ENCODE measurements around the gene ASB16. TPM values are rescaled to one million over a fixed set of nuclear protein-coding genes. Genes with fewer than 3 reads are reported as not detected.

ASB16 gene
- total and polyA plus RNA-seq, 4 donors = 0.88 to 2.1 (median 1.4) TPM

DNA sequence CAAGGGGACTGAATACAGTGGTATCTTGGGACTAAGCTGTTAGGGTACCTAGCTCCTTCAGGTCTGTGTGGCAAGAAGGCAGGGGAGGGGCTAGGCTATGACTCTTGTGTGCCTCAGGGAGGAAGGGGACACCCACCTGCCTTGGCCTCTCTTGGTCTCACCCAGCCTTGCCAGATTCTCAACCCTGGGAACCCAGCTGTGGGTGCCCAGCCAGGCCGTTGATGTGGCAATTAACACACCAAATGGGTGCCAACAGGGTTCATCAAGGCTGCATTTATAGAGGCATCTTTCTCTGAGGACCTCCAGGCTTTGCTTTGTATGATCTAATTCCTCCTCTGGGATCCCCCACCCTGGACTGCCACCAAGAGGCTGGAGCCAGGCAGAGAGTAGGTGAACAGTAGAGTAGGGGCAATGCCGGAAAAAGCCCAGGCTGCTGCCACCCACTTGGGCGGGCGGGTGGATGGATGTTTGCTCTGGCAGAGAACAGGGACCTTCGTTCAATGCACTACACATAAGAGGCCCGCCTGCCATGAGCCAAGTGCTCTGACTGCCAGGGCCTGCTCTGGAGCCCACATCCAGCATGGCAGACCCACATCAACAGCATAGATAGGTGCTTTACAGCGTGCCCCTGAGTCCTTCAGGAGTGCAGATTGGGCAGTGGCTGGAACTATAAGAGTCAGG, 3.2 kb upstream of the ASB16 start:
- H3K27ac ChIP-seq (ENCODE audit: low read depth in 1 of 2, low read length in 2 of 2) = no peak overlapping the region
- no peak for DNase-seq
- no peaks in the 10 kb centered on the region for H3K9me3 ChIP-seq (ENCODE audit: control insufficient read depth, low read length)
- no peaks in the 10 kb centered on the region for H3K27me3 ChIP-seq (ENCODE audit: control insufficient read depth in 1 of 2, insufficient read depth in 2 of 2, low read length in 1 of 2)
- no peak for ATAC-seq (ENCODE audit: low FRiP score)
- intact Hi-C loops (cut with DNase I) = loop anchor here (5.0 kb wide), 2 partner anchors 95 to 225 kb away; partner anchors contain the start of genes G6PC3 (in 1 of the 2) and PPY (in 1 of the 2)
- no peak overlapping the region for H3K4me3 ChIP-seq (ENCODE audit: low read length in 2 of 2)
- H3K4me1 ChIP-seq (ENCODE audit: control insufficient read depth in 1 of 2, insufficient read depth in 2 of 2, low read length in 2 of 2) = no peaks in the 10 kb centered on the region
- WGBS, 2 donors = 4 to 10% methylated on average over 7 of the region's 7 CpGs
- H3K36me3 ChIP-seq (ENCODE audit: control insufficient read depth in 1 of 2, insufficient read depth in 2 of 2, low read length in 1 of 2) = no peaks in the 10 kb centered on the region

DNA sequence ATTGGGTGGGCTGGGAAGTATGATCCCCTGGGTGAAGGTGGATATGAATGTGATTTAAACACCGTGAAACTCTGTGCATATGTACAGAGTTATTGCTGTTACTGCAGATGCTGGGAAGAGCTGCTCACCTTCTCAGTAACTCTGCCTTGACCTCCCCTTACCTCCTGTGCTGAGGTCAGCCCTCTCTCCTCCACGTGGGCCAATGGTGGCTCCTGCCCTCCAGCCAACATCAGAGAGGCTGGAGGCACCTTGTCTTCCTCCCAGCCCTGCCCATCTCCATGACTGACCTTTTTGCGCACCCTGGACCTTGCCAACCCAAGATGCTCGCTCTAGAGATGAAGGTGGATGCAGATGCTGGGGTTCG, 387 bp upstream of the ASB16 start:
- peak overlapping the region in 1 of 2 donors; percentile 4 for H3K27ac ChIP-seq (ENCODE audit: low read depth in 1 of 2, low read length in 2 of 2)

DNA sequence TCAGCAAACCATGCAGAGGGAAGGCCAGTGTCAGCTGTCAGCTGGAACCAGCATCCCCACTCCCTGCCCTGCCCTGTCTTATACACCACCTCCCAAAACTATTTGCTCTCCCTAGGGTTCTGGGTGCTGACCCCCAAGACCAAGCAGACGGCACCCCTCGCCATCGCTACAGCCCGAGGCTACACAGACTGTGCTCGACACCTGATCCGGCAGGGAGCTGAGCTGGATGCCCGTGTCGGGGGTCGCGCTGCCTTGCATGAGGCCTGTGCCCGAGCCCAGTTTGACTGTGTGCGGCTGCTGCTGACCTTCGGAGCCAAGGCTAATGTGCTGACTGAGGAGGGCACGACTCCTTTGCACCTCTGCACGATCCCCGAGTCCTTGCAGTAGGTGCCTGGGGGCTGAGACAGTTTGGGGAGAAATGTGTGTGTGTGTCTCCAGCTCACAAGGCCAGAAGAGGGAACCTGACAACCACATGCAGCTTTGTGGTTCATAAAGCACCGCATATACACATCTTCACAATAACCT, 1.5 kb downstream of the ASB16 start:
- H3K27ac ChIP-seq (ENCODE audit: low read depth in 1 of 2, low read length in 2 of 2) = no peak overlapping the region

More for the DNA sequence above, 387 bp upstream of the ASB16 start:
- Histone ChIP-seq H3K9me3 (ENCODE audit: control insufficient read depth, low read length) (no peaks in the 10 kb centered on the region), H3K36me3 (ENCODE audit: control insufficient read depth in 1 of 2, insufficient read depth in 2 of 2, low read length in 1 of 2) (no peaks in the 10 kb centered on the region), H3K4me3 (ENCODE audit: low read length in 2 of 2) (no peak overlapping the region), H3K4me1 (ENCODE audit: control insufficient read depth in 1 of 2, insufficient read depth in 2 of 2, low read length in 2 of 2) (no peaks in the 10 kb centered on the region), H3K27me3 (ENCODE audit: control insufficient read depth in 1 of 2, insufficient read depth in 2 of 2, low read length in 1 of 2) (no peaks in the 10 kb centered on the region)
- intact Hi-C loops (cut with DNase I) = loop anchor here in 1 of 2 donors (1.0 kb wide), 1 partner anchor 29 kb away; the partner anchor contains the start of gene HROB
- no peak for ATAC-seq (ENCODE audit: low FRiP score)
- DNase-seq = no peak
- 23 to 26% methylated on average over 5 of the region's 5 CpGs for WGBS, 2 donors

DNA sequence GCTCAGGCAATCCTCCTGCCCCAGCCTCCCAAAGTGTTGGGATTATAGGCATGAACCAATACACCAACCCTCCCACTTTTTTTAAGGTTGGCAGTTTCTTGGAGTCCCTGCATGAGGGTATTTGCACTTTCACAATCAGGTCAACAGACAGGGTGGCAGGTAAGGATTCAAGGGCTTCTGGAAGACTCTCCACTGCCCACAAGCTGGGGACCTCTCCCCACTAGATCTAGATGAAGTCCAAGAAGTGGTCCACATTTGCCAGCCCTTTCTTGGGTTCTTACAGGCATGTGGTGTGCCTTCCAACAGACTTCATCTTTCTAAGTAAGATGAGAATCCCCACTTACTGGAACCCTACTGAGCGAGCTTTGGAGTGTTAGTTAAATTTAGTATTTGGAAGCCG, 3.9 kb downstream of the ASB16 start:
- WGBS, 2 donors = 97 to 98% methylated on average over 2 of the region's 2 CpGs
- ATAC-seq (ENCODE audit: low FRiP score) = no peak
- intact Hi-C loops (cut with DNase I) = no loop called here

More for the DNA sequence above, 1.5 kb downstream of the ASB16 start:
- H3K9me3 ChIP-seq (ENCODE audit: control insufficient read depth, low read length) = no peaks in the 10 kb centered on the region
- no peaks in the 10 kb centered on the region for H3K27me3 ChIP-seq (ENCODE audit: control insufficient read depth in 1 of 2, insufficient read depth in 2 of 2, low read length in 1 of 2)
- intact Hi-C loops (cut with DNase I) = no loop called here
- no peak for ATAC-seq (ENCODE audit: low FRiP score)
- no peak overlapping the region for H3K4me3 ChIP-seq (ENCODE audit: low read length in 2 of 2)
- H3K36me3 ChIP-seq (ENCODE audit: control insufficient read depth in 1 of 2, insufficient read depth in 2 of 2, low read length in 1 of 2) = peaks cover 0 to 3% of the 10 kb centered on the region in 2 donors
- WGBS, 2 donors = 84 to 88% methylated on average over 17 of the region's 17 CpGs
- H3K4me1 ChIP-seq (ENCODE audit: control insufficient read depth in 1 of 2, insufficient read depth in 2 of 2, low read length in 2 of 2) = no peaks in the 10 kb centered on the region
- DNase-seq = no peak

DNA sequence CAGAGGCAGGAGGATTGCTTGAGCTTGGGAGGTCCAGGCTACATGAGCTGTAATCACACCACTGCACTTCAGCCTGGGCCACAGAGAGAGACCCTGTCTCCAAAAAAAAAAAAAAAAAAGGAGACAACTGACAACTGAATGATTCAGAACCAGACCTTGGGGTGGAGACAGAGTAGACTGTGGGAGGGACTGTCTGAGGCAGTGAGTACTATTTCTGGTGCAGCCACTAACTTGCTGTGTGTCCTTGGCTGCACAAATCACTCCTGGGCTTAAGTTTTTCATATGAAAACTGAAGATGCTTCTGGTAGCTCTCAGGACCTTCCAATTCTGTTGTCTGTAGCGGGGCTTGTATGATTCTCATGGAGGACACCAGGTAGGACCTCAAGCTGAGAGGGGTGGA, 5.8 kb downstream of the ASB16 start:
- H3K27me3 ChIP-seq (ENCODE audit: control insufficient read depth in 1 of 2, insufficient read depth in 2 of 2, low read length in 1 of 2) = no peaks in the 10 kb centered on the region
- no peak for DNase-seq
- ATAC-seq (ENCODE audit: low FRiP score) = no peak
- no peak overlapping the region for H3K27ac ChIP-seq (ENCODE audit: low read depth in 1 of 2, low read length in 2 of 2)
- no peak overlapping the region for H3K4me3 ChIP-seq (ENCODE audit: low read length in 2 of 2)
- intact Hi-C loops (cut with DNase I) = no loop called here
- H3K4me1 ChIP-seq (ENCODE audit: control insufficient read depth in 1 of 2, insufficient read depth in 2 of 2, low read length in 2 of 2) = no peaks in the 10 kb centered on the region
- no peaks in the 10 kb centered on the region for H3K9me3 ChIP-seq (ENCODE audit: control insufficient read depth, low read length)
- 98 to 100% methylated on average over 1 of the region's 1 CpG for WGBS, 2 donors
- H3K36me3 ChIP-seq (ENCODE audit: control insufficient read depth in 1 of 2, insufficient read depth in 2 of 2, low read length in 1 of 2) = peaks cover 0 to 3% of the 10 kb centered on the region in 2 donors

More for the DNA sequence above, 3.9 kb downstream of the ASB16 start:
- H3K27ac ChIP-seq (ENCODE audit: low read depth in 1 of 2, low read length in 2 of 2) = no peak overlapping the region
- no peak for DNase-seq
- no peaks in the 10 kb centered on the region for H3K27me3 ChIP-seq (ENCODE audit: control insufficient read depth in 1 of 2, insufficient read depth in 2 of 2, low read length in 1 of 2)
- no peak overlapping the region for H3K4me3 ChIP-seq (ENCODE audit: low read length in 2 of 2)
- H3K4me1 ChIP-seq (ENCODE audit: control insufficient read depth in 1 of 2, insufficient read depth in 2 of 2, low read length in 2 of 2) = no peaks in the 10 kb centered on the region
- H3K36me3 ChIP-seq (ENCODE audit: control insufficient read depth in 1 of 2, insufficient read depth in 2 of 2, low read length in 1 of 2) = peaks cover 0 to 3% of the 10 kb centered on the region in 2 donors
- H3K9me3 ChIP-seq (ENCODE audit: control insufficient read depth, low read length) = no peaks in the 10 kb centered on the region

DNA sequence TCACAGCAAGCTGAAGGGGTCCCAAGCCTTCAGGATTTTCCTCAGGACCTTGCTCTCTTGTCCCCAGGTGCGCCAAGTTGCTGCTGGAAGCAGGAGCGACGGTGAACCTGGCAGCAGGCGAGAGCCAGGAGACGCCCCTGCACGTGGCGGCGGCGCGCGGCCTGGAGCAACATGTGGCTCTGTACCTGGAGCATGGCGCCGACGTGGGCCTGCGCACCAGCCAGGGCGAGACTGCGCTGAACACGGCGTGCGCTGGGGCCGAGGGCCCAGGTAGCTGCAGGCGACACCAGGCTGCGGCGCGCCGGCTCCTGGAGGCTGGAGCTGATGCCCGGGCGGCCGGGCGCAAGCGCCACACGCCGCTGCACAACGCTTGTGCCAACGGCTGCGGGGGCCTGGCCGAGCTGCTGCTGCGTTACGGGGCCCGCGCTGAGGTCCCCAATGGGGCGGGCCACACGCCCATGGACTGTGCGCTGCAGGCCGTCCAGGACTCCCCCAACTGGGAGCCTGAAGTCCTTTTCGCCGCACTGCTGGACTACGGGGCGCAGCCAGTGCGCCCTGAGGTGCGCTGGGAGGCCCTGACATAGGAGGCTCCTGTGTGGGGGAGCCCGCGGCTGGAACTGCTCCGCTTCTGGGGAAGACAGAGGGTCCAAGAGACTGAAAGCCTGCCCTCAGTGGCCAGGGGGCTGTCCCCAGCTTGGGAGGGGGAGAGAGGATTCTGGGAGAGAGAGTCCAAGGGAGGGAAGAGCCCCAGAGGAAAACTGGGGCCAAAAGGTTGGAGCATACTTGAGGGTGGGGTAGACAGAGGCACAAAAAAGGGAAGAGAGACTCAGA, 6.4 kb downstream of the ASB16 start:
- ATAC-seq (ENCODE audit: low FRiP score) (peak; percentile 29), DNase-seq (no peak)
- intact Hi-C loops (cut with DNase I) = no loop called here
- H3K4me1 ChIP-seq (ENCODE audit: control insufficient read depth in 1 of 2, insufficient read depth in 2 of 2, low read length in 2 of 2) = no peaks in the 10 kb centered on the region
- H3K27ac ChIP-seq (ENCODE audit: low read depth in 1 of 2, low read length in 2 of 2) = no peak overlapping the region
- H3K9me3 ChIP-seq (ENCODE audit: control insufficient read depth, low read length) = no peaks in the 10 kb centered on the region
- 92 to 93% methylated on average over 50 to 54 of the region's 54 CpGs for WGBS, 2 donors
- H3K36me3 ChIP-seq (ENCODE audit: control insufficient read depth in 1 of 2, insufficient read depth in 2 of 2, low read length in 1 of 2) = peaks cover 0 to 3% of the 10 kb centered on the region in 2 donors
- no peak overlapping the region for H3K4me3 ChIP-seq (ENCODE audit: low read length in 2 of 2)
- no peaks in the 10 kb centered on the region for H3K27me3 ChIP-seq (ENCODE audit: control insufficient read depth in 1 of 2, insufficient read depth in 2 of 2, low read length in 1 of 2)

DNA sequence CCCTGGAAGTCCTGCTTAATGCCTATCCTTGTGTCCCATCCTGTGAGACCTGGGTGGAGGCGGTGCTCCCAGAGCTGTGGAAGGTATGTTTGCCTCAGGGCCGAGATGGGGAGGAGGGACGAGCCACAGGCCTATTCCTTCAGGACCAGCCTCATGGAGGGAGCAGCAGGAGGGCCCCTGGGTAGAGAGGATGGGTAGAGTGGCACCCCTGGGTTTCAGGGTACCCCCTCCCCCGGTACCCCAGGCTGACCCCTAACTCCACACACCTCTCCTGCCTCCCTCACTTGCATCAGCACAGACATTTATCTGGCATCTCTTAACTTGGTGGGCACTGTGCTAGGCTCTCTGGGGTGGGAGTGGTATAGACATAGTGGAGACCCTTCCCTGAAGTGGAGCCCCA, 7.1 kb downstream of the ASB16 start:
- Histone ChIP-seq H3K4me1 (ENCODE audit: control insufficient read depth in 1 of 2, insufficient read depth in 2 of 2, low read length in 2 of 2) (no peaks in the 10 kb centered on the region), H3K9me3 (ENCODE audit: control insufficient read depth, low read length) (no peaks in the 10 kb centered on the region), H3K36me3 (ENCODE audit: control insufficient read depth in 1 of 2, insufficient read depth in 2 of 2, low read length in 1 of 2) (peaks cover 0 to 3% of the 10 kb centered on the region in 2 donors), H3K27me3 (ENCODE audit: control insufficient read depth in 1 of 2, insufficient read depth in 2 of 2, low read length in 1 of 2) (no peaks in the 10 kb centered on the region), H3K27ac (ENCODE audit: low read depth in 1 of 2, low read length in 2 of 2) (no peak overlapping the region), H3K4me3 (ENCODE audit: low read length in 2 of 2) (no peak overlapping the region)
- DNase-seq = no peak
- intact Hi-C loops (cut with DNase I) = no loop called here
- WGBS, 2 donors = 89 to 91% methylated on average over 4 of the region's 4 CpGs
- no peak for ATAC-seq (ENCODE audit: low FRiP score)

DNA sequence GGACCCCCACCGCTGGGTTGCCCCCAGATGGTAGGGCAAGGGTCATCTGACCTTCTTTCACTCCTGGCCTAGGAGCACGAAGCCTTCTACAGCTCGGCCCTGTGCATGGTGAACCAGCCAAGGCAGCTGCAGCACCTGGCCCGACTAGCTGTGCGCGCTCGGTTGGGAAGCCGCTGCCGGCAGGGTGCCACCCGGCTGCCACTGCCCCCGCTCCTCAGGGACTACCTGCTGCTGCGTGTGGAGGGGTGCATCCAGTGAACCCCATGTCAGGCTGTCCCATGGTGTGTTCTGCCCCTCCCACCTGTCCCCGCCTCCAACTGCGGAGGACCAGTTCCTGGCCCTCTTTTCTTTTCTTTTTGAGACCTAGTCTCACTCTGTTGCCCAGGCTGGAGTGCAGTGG, 7.6 kb downstream of the ASB16 start:
- no peaks in the 10 kb centered on the region for H3K9me3 ChIP-seq (ENCODE audit: control insufficient read depth, low read length)
- intact Hi-C loops (cut with DNase I) = no loop called here
- no peak for DNase-seq
- H3K4me3 ChIP-seq (ENCODE audit: low read length in 2 of 2) = no peak overlapping the region
- peaks cover 0 to 3% of the 10 kb centered on the region in 2 donors for H3K36me3 ChIP-seq (ENCODE audit: control insufficient read depth in 1 of 2, insufficient read depth in 2 of 2, low read length in 1 of 2)
- H3K27me3 ChIP-seq (ENCODE audit: control insufficient read depth in 1 of 2, insufficient read depth in 2 of 2, low read length in 1 of 2) = no peaks in the 10 kb centered on the region
- WGBS, 2 donors = 82 to 87% methylated on average over 14 of the region's 14 CpGs
- H3K4me1 ChIP-seq (ENCODE audit: control insufficient read depth in 1 of 2, insufficient read depth in 2 of 2, low read length in 2 of 2) = no peaks in the 10 kb centered on the region
- H3K27ac ChIP-seq (ENCODE audit: low read depth in 1 of 2, low read length in 2 of 2) = no peak overlapping the region
- ATAC-seq (ENCODE audit: low FRiP score) = no peak

All from aorta (tissue), 5 donors.